Measurements from ENCODE around the gene SMARCC2. TPM values are rescaled to one million over a fixed set of nuclear protein-coding genes. Genes with fewer than 3 reads are reported as not detected.

SMARCC2 gene
- total RNA-seq, 1 experiment from 2014 or later, result 38.4 TPM

- Histone ChIP-seq H3K9ac (ENCODE audit: low read length) (peak overlapping the region; percentile 90), H3K4me3 (ENCODE audit: low read length) (peak overlapping the region; percentile 76), H3K79me2 (ENCODE audit: low read length) (peaks cover 38% of the 10 kb centered on the region), H2AFZ (ENCODE audit: low read length) (no peak overlapping the region), H3K9me2 (replicated peaks; ENCODE audit: low read length) (no peaks in the 10 kb centered on the region), H3F3A (ENCODE audit: low read length, unreplicated experiment) (peaks cover 9% of the 10 kb centered on the region), H3K4me2 (ENCODE audit: low read length) (peak overlapping the region; percentile 97), H3K27ac (ENCODE audit: low read length) (peak overlapping the region; percentile 68; the same call in 1 of the 2 replicates), H3K27me3 (ENCODE audit: low read length) (no peaks in the 10 kb centered on the region), H3K4me1 (ENCODE audit: insufficient read depth, low read length) (peaks cover 26% of the 10 kb centered on the region), H3K36me3 (ENCODE audit: low read depth, low read length) (peaks cover 44% of the 10 kb centered on the region), H4K20me1 (ENCODE audit: low read length) (peaks cover 34% of the 10 kb centered on the region), H3K9me3 (ENCODE audit: low read length) (no peaks in the 10 kb centered on the region)
- no TSS peak for BruUV-seq (replicated peaks)
- TF ChIP-seq CTCF (conservative IDR thresholded peaks at IDR 0.05; ENCODE audit: low read depth, low read length) (no peak), EZH2 (IDR thresholded peaks at IDR 0.05; ENCODE audit: low read length, unreplicated experiment) (no peak), EZH2phosphoT487 (IDR thresholded peaks at IDR 0.05; ENCODE audit: borderline replicate concordance, low read length) (no peak)
- no peak for DNase-seq
- no peak for ATAC-seq
- ChIA-PET POLR2A (ENCODE audit: unreplicated experiment) (interaction anchor here (1.0 to 1.8 kb wide), 3 partner anchors 32 to 42 kb away, joined by 4 to 6 read pairs (median 4); partner anchors contain the start of genes ESYT1 and ZC3H10), CTCF (no interaction called here)
- intact Hi-C loops (cut with micrococcal nuclease), result loop anchor here (2.0 to 5.0 kb wide), 2 partner anchors 29 to 42 kb away; partner anchors contain the start of genes RPL41, SMARCC2 and ZC3H10
These were observed 29.6 kb downstream of the SMARCC2 start for GRCh38 chr12:56159482-56160192.

- Histone ChIP-seq H3K4me3 (ENCODE audit: low read length) (peak overlapping the region; percentile 76), H3K27me3 (ENCODE audit: low read length) (no peaks in the 10 kb centered on the region), H3K9me2 (replicated peaks; ENCODE audit: low read length) (no peaks in the 10 kb centered on the region), H3K79me2 (ENCODE audit: low read length) (peaks cover 38% of the 10 kb centered on the region), H3K36me3 (ENCODE audit: low read depth, low read length) (peaks cover 44% of the 10 kb centered on the region), H4K20me1 (ENCODE audit: low read length) (peaks cover 34% of the 10 kb centered on the region), H3K9me3 (ENCODE audit: low read length) (no peaks in the 10 kb centered on the region), H3K27ac (ENCODE audit: low read length) (peak overlapping the region; percentile 68), H3K4me2 (ENCODE audit: low read length) (peak overlapping the region; percentile 97), H2AFZ (ENCODE audit: low read length) (no peak overlapping the region), H3K4me1 (ENCODE audit: insufficient read depth, low read length) (peaks cover 26% of the 10 kb centered on the region), H3F3A (ENCODE audit: low read length, unreplicated experiment) (peaks cover 9% of the 10 kb centered on the region), H3K9ac (ENCODE audit: low read length) (peak overlapping the region; percentile 90)
- ChIA-PET CTCF (interaction anchor here (0.8 to 0.9 kb wide), 2 partner anchors 29 to 41 kb away, joined by 3 read pairs; partner anchors contain the start of gene ZC3H10), POLR2A (ENCODE audit: unreplicated experiment) (interaction anchor here (1.0 to 1.8 kb wide), 2 partner anchors 31 to 41 kb away, joined by 4 to 6 read pairs; partner anchors contain the start of genes ESYT1 and ZC3H10)
- intact Hi-C loops (cut with micrococcal nuclease), result loop anchor here (1.0 to 5.0 kb wide), 3 partner anchors 30 to 42 kb away; partner anchors contain the start of genes RPL41, SMARCC2 and ZC3H10
- TF ChIP-seq CTCF (conservative IDR thresholded peaks at IDR 0.05; ENCODE audit: low read depth, low read length) (no peak), EZH2 (IDR thresholded peaks at IDR 0.05; ENCODE audit: low read length, unreplicated experiment) (no peak), EZH2phosphoT487 (IDR thresholded peaks at IDR 0.05; ENCODE audit: borderline replicate concordance, low read length) (no peak)
- TSS peak; percentile 74 for BruUV-seq (replicated peaks)
- peak; percentile 45 for ATAC-seq
- DNase-seq, result peak; percentile 67
These were observed 30.3 kb downstream of the SMARCC2 start for GRCh38 chr12:56158926-56159461.
